NK-92 (cell line): ENCODE data around the gene ANTXR2.
"Not testable (repeated sequence)": the region's sequence is repeated elsewhere in the genome, so short reads cannot be mapped to it uniquely, and the experiment has no call there.

Experiments used
- DNase-seq: peaks from one replicate; lab custom pipeline; 2025; ENCODE audit not compliant: unreplicated experiment; lab: John Stamatoyannopoulos, UW

The ANTXR2 gene

GRCh38 chr4:79996851-79997250 lies 76.2 kb downstream of the ANTXR2 start:
- no peak for DNase-seq

GRCh38 chr4:79993476-79993875 lies 79.6 kb downstream of the ANTXR2 start:
- DNase-seq, result no peak

DNA sequence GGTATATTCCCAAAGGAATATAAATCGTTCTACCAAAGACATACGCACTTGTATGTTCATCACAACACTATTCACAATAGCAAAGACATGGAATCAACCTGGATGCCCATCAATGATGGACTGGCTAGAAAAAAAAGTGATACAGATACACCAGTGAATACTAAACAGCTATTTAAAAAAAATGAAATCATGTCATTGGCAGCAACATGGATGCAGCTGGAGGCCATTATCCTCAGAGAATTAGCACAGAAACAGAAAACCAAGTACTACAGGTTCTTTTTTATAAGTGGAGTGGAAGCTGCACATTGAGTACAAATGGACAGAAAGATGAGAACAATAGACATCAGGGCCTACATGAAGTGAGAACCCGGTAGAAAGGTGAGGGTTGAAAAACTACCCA lies 81.4 kb downstream of the ANTXR2 start:
- no peak for DNase-seq

GRCh38 chr4:79991100-79991499 lies 81.9 kb downstream of the ANTXR2 start:
- DNase-seq, result not testable (repeated sequence)

DNA sequence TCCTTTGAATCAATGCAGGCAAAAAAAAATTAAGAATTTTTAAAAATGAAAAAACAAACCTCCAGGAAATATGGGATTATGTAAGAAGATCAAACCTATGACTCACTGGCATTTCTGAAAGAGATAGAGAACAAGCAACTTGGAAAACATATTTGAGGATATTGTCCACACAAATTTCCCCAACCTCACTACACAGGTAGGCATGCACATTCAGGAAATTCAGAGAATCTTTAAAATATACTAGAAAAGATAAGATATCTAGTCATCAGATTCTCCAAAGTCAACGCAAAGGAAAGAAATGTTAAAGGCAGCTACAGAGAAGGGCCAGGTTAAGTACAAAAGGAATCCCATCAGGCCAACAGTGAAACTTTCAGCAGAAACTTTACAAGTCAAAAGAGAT lies 85.6 kb downstream of the ANTXR2 start:
- no peak for DNase-seq

DNA sequence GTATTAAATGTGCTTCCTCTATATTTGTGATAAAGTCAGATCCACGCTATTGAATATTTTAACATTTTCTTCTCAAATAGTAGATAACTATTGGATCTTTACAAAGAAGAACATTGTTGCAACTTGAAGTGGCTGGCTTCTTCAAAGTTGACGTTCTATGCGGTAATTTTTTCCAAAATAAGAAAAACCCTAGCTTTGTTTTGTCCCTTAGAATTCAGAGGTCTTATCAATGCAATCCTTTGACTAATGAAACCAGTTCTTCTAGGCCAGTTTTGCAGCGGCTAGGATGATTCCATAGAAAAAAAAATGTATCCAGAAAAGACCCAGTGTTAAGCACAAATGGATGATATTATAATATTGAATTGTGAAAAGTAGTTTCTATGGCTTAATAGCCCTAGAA lies 89.6 kb downstream of the ANTXR2 start:
- no peak for DNase-seq

DNA sequence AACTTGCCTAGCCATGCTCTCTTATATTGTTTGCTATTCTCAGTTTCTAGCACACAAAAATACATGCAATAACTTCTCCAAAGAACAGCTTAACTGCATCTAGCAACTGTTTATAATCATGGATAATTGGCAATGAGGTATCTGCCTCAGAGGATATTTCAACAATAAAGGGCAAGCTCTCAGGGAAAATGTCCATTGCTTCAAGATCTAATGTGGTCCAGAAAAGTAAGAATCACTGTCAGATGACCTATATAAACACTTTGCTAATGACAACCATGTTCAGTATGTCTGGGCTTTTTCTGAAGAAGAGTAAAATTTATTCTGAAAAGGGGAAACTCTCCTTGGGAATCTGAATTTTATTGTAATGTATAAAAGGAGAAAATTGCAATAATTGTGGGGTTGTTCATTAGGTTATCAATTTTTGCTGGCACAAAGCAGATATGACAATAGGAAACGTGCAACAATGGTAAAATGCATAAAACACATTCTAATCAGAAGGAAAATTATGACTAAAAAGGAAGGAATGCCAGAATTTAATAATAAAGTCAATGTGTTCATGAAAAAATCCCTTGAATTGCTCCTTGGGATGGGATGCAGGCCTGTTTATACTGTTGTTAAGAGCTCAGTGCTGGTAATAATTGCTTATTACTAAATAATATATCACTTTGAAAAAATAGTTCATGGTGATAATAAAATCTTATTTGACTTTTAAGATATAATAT lies 90.3 kb downstream of the ANTXR2 start:
- DNase-seq, result no peak

DNA sequence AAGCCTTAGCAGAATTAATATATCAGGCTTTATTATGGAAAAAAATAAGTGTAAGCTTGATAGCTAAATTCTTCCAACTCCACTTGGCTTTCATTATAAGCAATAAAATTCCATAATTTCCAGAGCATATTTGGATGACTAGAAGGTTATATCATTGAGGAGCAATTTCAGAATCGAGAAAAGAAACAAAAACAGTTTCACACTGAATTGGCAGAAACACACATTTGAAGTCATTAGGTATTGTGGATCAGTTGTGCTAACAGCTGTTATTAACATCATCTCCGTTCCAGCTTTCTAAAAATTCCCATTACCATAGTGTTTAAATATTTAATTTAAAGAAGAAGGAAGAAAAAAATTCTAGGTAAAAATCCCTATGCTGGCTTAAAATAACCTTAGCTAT lies 92.6 kb downstream of the ANTXR2 start:
- no peak for DNase-seq

- no peak for DNase-seq
Measured at GRCh38 chr4:79979785-79980437, 93.1 kb downstream of the ANTXR2 start.

- DNase-seq, result no peak
Measured at GRCh38 chr4:79977131-79977840, 95.7 kb downstream of the ANTXR2 start.

DNA sequence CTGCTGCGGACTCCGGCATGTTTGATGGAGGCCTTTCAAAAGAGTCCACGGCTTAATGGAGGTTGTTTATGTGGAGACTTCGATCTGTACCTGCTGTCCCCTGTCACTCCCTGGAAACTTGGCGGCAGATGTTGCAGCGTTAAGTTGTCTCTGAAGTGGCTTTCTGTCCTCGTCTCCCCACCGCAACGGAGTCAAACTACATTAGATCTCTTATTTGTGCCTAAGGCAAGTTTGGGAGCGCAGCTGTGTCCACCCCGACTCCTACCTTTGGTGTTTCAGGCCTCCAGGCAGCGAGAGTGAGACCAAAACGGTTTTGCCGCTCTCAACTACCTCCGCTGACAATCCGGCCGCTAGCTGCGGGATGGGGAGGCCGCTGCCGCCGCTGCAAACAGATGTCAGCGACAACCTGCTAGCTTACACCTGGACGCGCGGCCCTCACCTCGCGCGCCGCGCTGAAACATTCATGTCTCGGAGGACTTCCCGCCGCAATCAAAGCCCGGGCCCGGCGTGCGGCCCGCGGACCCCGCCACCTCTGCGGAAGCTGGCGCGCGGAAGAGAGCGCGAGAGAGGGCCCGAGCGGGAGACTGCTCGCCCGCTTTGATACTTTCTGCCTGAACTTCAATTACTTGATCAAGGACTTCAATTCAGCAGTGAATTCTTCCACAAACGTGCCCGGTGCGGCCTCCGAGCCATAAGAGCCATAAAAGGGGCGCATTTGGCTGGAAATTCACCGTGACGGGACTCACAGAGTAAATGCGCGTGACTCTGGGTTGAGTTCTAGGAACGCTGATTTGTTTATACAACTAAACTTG lies 108.4 kb downstream of the ANTXR2 start:
- no peak for DNase-seq

DNA sequence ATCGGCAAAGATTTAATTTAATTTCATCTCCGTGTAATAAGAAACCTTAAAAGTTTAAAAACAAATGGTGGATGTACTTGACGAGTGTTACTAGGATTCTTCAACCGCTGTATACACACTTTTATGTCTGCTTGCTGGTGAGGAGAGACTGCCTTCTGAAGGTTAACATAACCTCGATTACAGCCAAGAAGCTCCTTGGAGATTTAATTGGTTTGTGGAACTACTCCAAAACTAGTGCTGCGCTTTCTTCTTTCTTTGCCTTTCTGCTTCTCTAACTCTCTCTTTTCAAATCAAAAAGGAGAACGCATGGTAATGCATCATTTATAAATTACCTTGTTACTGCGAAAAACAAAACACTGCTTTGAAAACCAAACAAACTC lies 109.0 kb downstream of the ANTXR2 start:
- no peak for DNase-seq

- DNase-seq, result no peak
Measured at GRCh38 chr4:79959652-79960051, 113.4 kb downstream of the ANTXR2 start.

- no peak for DNase-seq
Measured at GRCh38 chr4:79958466-79959264, 114.4 kb downstream of the ANTXR2 start.

- no peak for DNase-seq
Measured at GRCh38 chr4:79949178-79949577, 123.9 kb downstream of the ANTXR2 start.

GRCh38 chr4:79948739-79949138 lies 124.3 kb downstream of the ANTXR2 start:
- DNase-seq, result no peak

GRCh38 chr4:79948261-79948660 lies 124.8 kb downstream of the ANTXR2 start:
- DNase-seq, result no peak

GRCh38 chr4:79947386-79947785 lies 125.6 kb downstream of the ANTXR2 start:
- DNase-seq, result no peak

DNA sequence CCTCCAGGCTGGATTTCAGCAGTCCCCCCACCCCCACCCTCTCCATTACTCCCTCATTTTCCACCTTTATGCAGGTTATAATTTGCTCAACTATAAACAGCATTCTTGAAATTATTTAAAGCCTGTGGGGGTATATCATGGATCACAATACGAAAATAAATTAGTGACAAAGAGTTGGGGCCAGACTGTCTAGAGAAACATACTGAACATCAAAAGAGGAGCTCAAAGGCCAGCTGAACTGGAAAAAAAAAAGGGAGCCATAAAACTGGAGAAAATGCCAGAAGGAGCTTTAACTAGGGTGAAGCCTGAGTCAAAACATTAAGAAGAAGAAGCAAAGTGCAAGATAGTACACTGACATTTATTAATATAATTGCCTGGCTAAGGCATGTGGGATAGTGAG lies 137.8 kb downstream of the ANTXR2 start:
- no peak for DNase-seq

DNA sequence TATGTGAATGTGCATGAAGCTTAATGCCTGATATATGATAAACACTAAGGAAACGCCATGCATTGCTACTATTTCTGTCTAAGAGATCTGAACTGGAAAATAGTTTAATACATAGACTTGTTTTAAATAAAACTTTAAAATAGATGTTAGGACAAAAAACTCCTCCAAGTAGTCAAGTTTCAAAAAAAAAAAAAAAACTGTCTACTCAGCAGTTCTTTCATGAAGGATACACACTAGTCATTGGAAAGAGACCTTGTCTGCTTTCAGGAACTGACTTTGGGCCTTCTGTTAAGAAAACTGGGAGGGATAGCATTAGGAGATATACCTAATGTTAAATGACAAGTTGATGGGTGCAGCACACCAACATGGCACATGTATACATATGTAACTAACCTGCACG lies 138.4 kb downstream of the ANTXR2 start:
- DNase-seq, result no peak

DNA sequence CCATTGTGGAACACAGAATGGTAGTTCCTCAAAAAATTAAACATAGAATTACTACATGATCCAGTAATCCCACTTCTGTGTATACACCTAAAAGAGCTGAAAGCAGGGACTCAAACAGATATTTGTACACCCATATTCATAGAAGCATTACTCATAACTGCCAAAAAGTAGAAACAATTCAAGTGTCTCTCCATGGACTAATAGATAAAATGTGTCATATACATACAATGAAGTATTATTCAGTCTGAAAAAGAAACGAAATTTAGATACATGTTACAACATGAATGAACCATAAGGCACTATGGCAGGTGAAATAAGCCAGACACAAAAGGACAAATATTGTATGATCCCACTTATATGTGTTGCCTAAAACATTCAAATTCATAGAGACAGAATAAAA lies 145.1 kb downstream of the ANTXR2 start:
- DNase-seq, result no peak
